ENCODE results near the gene RAB5A. TPM values are rescaled to one million over a fixed set of nuclear protein-coding genes. Genes with fewer than 3 reads are reported as not detected.

Gene RAB5A
- total and polyA plus RNA-seq, 10 of the 15 experiments (the other 5 are each of a cell fraction or from before 2014, with no cell fraction given) = 15.8 to 44.3 (median 29.1) TPM

DNA sequence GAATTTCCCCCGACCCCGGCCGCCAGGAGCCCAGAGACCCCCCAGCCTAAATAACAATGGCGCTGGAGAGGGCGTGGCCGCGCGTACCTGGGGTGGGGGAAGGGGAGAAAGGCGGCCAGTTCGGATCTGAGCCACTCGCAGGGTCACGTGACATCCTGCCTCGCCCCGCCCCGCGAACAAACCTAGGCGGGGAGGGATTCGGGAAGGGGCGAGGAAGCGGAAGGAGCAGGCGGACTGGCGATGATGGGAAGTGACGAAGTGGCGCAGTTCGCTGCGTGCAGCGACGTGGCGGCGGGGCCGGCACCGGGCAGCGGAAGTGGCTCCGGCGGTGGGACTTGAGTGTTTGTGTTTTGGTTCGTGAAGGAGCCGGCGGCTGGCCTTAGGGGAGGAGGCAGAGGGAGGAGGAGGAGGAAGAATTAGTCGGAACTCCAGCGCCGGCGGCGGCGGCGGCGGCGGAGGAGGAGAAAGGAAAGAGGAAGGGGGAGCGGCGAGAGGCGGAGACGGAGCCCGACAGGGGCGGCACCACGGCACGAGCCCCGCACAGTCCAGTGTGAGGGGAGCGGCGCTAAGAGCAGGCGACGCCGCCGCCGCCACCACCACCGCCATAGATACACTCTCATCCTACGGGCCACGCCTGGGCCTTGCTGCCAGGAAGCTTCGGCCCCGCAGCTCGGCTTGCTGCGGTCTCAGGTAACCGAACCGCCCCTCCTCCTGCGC lies at the start of gene RAB5A (continued):
- peak in 1 of 2 experiments; percentile 31; a peak in 1 of 4 replicates for TF ChIP-seq EP300 (IDR thresholded peaks at IDR 0.05; ENCODE audit: borderline replicate concordance in 1 of 2, control insufficient read depth in 1 of 2, low read depth in 2 of 2, low read length in 2 of 2)
- TF ChIP-seq SREBF1 (IDR thresholded peaks at IDR 0.05; ENCODE audit: low read length) = no peak; the same call in 1 of the 2 replicates
- TF ChIP-seq IKZF2 (IDR thresholded peaks at IDR 0.05) = peak; percentile 35 to 59; a peak in 2 of 4 replicates
- TF ChIP-seq, protein P1, sequence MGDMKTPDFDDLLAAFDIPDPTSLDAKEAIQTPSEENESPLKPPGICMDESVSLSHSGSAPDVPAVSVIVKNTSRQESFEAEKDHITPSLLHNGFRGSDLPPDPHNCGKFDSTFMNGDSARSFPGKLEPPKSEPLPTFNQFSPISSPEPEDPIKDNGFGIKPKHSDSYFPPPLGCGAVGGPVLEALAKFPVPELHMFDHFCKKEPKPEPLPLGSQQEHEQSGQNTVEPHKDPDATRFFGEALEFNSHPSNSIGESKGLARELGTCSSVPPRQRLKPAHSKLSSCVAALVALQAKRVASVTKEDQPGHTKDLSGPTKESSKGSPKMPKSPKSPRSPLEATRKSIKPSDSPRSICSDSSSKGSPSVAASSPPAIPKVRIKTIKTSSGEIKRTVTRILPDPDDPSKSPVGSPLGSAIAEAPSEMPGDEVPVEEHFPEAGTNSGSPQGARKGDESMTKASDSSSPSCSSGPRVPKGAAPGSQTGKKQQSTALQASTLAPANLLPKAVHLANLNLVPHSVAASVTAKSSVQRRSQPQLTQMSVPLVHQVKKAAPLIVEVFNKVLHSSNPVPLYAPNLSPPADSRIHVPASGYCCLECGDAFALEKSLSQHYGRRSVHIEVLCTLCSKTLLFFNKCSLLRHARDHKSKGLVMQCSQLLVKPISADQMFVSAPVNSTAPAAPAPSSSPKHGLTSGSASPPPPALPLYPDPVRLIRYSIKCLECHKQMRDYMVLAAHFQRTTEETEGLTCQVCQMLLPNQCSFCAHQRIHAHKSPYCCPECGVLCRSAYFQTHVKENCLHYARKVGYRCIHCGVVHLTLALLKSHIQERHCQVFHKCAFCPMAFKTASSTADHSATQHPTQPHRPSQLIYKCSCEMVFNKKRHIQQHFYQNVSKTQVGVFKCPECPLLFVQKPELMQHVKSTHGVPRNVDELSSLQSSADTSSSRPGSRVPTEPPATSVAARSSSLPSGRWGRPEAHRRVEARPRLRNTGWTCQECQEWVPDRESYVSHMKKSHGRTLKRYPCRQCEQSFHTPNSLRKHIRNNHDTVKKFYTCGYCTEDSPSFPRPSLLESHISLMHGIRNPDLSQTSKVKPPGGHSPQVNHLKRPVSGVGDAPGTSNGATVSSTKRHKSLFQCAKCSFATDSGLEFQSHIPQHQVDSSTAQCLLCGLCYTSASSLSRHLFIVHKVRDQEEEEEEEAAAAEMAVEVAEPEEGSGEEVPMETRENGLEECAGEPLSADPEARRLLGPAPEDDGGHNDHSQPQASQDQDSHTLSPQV (IDR thresholded peaks at IDR 0.05) = no peak
- TF ChIP-seq ZNF207 (IDR thresholded peaks at IDR 0.05; ENCODE audit: borderline replicate concordance) = no peak
- TF ChIP-seq ZZZ3 (IDR thresholded peaks at IDR 0.05; ENCODE audit: control insufficient read depth, insufficient read length, low read depth) = no peak
- peak; percentile 62 for TF ChIP-seq MEF2B (IDR thresholded peaks at IDR 0.05; ENCODE audit: partially characterized antibody, poor library complexity, severe bottlenecking)
- peak; percentile 51; the same call in 1 of the 2 replicates for TF ChIP-seq TBL1XR1 (IDR thresholded peaks at IDR 0.05; ENCODE audit: low read depth, low read length)
- TF ChIP-seq SP1 (IDR thresholded peaks at IDR 0.05; ENCODE audit: low read depth, low read length) = peak; percentile 50
- TF ChIP-seq NFYA (IDR thresholded peaks at IDR 0.05; ENCODE audit: borderline replicate concordance, low read depth, low read length) = no peak
- peak; percentile 61; the same call in 1 of the 2 replicates for TF ChIP-seq HCFC1 (IDR thresholded peaks at IDR 0.05; ENCODE audit: low read length)
- TF ChIP-seq, protein P2, sequence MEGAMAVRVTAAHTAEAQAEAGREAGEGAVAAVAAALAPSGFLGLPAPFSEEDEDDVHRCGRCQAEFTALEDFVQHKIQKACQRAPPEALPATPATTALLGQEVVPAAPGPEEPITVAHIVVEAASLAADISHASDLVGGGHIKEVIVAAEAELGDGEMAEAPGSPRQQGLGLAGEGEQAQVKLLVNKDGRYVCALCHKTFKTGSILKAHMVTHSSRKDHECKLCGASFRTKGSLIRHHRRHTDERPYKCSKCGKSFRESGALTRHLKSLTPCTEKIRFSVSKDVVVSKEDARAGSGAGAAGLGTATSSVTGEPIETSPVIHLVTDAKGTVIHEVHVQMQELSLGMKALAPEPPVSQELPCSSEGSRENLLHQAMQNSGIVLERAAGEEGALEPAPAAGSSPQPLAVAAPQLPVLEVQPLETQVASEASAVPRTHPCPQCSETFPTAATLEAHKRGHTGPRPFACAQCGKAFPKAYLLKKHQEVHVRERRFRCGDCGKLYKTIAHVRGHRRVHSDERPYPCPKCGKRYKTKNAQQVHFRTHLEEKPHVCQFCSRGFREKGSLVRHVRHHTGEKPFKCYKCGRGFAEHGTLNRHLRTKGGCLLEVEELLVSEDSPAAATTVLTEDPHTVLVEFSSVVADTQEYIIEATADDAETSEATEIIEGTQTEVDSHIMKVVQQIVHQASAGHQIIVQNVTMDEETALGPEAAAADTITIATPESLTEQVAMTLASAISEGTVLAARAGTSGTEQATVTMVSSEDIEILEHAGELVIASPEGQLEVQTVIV (IDR thresholded peaks at IDR 0.05; ENCODE audit: borderline replicate concordance, partially characterized antibody) = peak; percentile 87
- TF ChIP-seq WRNIP1 (IDR thresholded peaks at IDR 0.05; ENCODE audit: borderline replicate concordance, low read depth, low read length) = no peak
- TF ChIP-seq, protein P3, sequence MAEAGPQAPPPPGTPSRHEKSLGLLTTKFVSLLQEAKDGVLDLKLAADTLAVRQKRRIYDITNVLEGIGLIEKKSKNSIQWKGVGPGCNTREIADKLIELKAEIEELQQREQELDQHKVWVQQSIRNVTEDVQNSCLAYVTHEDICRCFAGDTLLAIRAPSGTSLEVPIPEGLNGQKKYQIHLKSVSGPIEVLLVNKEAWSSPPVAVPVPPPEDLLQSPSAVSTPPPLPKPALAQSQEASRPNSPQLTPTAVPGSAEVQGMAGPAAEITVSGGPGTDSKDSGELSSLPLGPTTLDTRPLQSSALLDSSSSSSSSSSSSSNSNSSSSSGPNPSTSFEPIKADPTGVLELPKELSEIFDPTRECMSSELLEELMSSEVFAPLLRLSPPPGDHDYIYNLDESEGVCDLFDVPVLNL (IDR thresholded peaks at IDR 0.05; ENCODE audit: low read depth, low read length) = no peak
- TF ChIP-seq RELA (IDR thresholded peaks at IDR 0.05; ENCODE audit: borderline replicate concordance, partially characterized antibody) = peak; percentile 84
- TF ChIP-seq FOXM1 (IDR thresholded peaks at IDR 0.05; ENCODE audit: low read depth, low read length) = 0 out of 2 replicates have a peak, but pooled peaks have one; percentile 16
- TF ChIP-seq, protein P4, sequence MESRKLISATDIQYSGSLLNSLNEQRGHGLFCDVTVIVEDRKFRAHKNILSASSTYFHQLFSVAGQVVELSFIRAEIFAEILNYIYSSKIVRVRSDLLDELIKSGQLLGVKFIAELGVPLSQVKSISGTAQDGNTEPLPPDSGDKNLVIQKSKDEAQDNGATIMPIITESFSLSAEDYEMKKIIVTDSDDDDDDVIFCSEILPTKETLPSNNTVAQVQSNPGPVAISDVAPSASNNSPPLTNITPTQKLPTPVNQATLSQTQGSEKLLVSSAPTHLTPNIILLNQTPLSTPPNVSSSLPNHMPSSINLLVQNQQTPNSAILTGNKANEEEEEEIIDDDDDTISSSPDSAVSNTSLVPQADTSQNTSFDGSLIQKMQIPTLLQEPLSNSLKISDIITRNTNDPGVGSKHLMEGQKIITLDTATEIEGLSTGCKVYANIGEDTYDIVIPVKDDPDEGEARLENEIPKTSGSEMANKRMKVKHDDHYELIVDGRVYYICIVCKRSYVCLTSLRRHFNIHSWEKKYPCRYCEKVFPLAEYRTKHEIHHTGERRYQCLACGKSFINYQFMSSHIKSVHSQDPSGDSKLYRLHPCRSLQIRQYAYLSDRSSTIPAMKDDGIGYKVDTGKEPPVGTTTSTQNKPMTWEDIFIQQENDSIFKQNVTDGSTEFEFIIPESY (IDR thresholded peaks at IDR 0.05) = no peak
- peak; percentile 88 for TF ChIP-seq GABPA (IDR thresholded peaks at IDR 0.05; ENCODE audit: low read depth)
- 0 out of 2 replicates have a peak, but pooled peaks have one; percentile 11 for TF ChIP-seq NR2F1 (conservative IDR thresholded peaks at IDR 0.05)
- TF ChIP-seq IRF4 (IDR thresholded peaks at IDR 0.05; ENCODE audit: low read depth, low read length) = no peak
- peak; percentile 76 for TF ChIP-seq LARP7 (IDR thresholded peaks at IDR 0.05)
